NCI-H748 (cell line): Measurements from ENCODE around the gene TBCC.
"Not testable (repeated sequence)": the region's sequence is repeated elsewhere in the genome, so short reads cannot be mapped to it uniquely, and the experiment has no call there.

Experiments used
- DNase-seq: peaks from one replicate; lab custom pipeline; 2025; ENCODE audit not compliant: unreplicated experiment; lab: John Stamatoyannopoulos, UW

TBCC gene

GRCh38 chr6:42745640-42746462 is at the start of gene TBCC:
Gene TBCC (minus strand): TSS chr6:42746103. CDS start chr6:42746073, 30 bp downstream.
- DNase-seq, result peak; percentile 99

GRCh38 chr6:42795651-42796050 is 49.7 kb upstream of the TBCC start:
- no peak for DNase-seq

GRCh38 chr6:42791706-42792320 is 45.9 kb upstream of the TBCC start:
- peak; percentile 92 for DNase-seq

DNA sequence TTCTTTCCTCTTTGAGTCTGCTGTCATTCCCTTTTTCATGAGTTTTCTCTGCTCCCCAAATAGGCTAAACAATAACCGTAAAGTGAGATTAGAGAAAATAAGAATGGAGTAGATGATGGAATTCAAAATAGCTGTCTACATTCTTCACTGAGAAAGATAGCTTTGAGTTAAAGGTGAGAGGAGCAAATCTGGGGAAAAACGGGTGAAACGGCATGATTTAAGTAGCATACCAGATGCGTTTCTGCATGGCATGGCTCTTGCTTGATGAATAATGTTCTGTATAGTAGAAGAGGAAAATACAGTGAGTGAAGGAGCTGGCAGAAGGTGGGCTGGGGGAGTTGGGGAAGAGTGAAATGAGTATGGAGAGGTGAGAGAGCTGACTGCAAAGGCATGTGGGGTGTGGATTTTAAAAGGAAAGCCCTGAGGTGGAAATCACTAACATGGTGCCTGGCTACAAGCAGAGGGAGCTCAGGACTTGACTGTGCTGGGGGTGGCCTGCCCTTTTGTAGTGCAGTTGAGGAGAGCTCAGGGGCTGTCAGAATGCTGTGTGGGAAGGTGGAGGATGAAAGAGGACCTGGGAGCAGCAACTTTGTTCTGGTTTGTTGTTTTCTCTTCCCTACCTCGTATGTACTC is 44.8 kb upstream of the TBCC start:
- DNase-seq, result peak; percentile 33

- no peak for DNase-seq
Observed at GRCh38 chr6:42788671-42789070, 42.8 kb upstream of the TBCC start.

DNA sequence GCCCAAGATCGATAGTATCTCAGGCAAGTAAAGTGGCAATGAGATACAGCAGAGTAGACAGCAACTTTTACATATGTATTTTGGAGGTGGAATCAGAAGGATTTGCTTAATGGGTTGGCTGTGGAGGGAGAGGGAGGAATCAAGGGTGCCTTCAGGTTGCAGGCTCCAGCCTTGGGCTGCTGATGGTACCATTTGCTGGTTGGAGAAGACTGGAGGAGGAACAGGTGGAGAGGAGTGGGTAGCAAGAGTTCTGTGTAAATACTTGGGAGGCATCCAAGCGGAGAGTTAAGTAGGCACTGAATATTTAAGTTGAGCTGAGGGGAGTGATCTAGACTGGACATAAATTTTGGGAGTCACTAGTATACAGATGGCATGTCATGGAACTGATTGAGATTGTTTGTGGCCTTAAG is 41.2 kb upstream of the TBCC start:
- no peak for DNase-seq

DNA sequence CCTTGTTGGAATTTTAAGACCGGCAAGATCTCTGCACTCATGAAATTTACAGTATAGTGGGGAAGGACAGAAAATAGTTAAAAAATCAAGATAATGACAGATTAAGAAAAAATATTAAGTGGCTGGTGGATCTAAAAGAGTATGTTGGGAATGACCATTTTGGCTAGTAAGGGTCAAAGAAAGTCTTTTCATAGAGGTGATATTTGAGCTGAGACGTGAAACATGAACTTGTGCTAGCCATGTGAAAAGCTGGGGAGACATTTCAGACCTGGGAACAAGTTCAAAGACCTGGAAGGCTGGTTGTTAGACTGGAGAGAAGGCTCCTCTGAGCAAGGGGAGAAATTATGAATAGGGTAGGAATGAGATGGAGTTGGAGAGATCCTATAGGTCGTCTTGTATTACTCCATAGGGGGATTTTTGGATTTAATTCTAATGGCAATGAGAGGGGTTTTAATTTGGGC is 40.7 kb upstream of the TBCC start:
- DNase-seq, result no peak

- DNase-seq, result peak; percentile 59
Observed at GRCh38 chr6:42784717-42785498, 39.0 kb upstream of the TBCC start.

DNA sequence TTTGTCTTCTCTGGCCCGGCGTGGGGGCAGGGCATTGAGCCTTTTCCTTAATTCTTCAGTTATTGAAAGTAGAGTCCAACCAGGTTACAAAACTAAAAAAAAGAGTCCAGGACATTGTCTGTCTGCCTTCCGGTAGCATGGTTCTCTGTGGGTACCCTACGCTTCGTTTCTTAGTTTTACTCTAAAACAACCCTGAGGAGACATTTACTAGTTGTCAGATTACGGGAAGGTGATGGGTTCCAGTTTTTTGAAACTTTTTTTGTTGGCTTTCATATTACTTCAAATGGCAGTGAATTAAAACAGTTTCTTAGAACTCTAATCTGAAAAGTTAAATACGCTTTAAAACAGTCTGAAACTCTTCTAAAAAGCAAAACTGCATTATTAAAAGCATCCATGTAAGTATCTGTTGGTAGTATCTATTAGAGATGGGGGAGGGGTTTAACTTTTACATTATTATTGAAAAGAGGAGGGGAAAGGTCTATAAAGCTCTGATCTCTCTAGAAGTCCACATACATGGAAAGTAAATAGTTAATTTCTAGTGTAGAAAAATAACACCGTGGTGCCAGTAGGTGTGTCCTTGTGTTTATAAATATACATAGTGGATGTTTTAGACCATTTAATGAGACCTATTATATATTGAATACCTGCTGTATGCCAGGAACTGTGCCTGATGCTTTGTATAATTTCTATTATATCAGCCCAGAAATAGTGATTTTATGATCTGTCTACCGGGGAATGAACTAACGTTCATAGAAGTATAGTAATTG is 38.2 kb upstream of the TBCC start:
- DNase-seq, result peak; percentile 51

- DNase-seq, result peak; percentile 87
Observed at GRCh38 chr6:42783177-42783875, 37.4 kb upstream of the TBCC start.

DNA sequence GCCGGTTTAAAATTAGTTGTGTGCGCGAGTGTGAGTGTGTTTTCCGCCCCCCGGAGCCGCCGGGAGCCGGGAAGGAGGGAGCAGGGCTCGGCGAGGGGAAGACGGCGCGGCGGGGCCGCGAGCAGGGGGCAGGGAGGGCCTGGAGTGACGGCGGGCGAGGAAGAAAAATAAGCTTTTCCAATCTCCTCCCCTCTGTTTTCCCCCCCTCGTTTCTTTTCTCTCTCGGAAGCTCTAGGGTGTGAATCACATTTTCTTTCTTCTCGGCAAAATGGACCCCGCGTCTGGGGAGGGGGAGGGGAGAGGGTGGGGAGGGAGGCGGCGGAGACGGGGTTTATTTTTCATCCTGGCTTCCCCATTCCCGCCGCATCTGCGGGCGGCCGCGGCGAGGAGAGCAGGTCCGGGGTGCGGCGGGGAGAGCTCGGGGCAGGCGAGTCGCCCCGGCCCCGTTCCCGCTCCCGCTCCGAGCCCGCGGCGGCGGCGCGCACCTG is 36.8 kb upstream of the TBCC start:
- peak; percentile 98 for DNase-seq

DNA sequence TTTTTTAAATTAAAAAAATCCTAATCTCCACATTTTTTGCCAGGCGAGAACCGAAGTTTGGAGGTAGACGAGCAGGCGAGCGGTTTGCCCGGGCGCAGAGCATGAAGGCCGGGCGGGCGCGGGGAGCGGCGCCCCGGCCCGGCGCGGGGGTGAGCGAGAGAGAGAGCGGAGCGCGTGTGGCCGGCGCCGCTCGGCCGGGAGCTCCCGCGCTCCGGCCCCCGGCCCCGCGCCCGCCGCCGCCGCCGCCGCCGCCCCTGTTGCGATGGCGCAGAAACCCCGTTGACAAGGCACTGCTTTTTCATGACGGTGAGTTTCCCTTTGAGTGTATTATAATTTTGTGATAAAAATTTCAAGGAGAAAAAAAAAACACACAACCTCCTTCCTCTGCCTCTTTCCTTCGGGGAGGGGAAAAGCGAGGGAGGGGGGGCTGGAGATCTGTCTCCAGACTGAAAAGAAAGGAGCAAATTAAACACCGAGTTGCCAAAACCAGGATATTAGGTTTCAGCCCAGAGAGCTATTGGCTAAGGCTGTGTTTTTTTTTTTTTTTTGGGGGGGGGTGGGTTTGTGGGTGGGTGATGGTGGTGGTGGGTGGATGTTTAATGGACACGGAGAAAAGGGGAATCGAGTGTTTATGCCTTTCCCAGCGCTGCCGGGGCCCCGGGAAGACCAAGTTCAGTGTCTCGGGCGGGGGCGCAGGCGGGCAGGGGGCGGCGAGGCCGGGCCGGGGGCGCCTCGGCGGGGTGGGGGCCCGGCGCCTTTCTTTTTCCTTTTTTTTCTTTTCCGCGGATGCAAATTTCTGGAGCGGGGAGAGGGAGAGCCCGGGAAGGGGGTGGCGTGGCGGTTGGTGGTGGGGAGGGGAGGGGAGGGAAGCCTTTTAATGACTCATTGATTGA is 36.1 kb upstream of the TBCC start, which contains the start of gene BICRAL:
Gene BICRAL, plus strand, starts transcription at position 257 of the 893 bp plus-strand sequence. CDS start 39,971 bp downstream, outside the sequence.
- peak; percentile 91 for DNase-seq

DNA sequence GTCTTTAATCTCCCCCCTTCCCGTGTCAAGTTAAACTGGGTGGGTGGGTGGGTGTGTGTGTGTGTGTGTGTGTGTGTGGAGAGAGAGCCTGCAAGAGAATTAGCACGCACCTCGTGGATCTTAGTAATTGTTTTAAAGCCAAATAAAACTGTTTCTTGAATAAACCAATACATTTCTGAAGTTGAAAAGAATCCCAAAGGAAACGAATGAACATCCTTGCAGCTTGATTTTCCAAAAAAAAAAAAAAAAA is 35.6 kb upstream of the TBCC start:
- peak; percentile 64 for DNase-seq

GRCh38 chr6:42779521-42779920 is 33.6 kb upstream of the TBCC start:
- no peak for DNase-seq

DNA sequence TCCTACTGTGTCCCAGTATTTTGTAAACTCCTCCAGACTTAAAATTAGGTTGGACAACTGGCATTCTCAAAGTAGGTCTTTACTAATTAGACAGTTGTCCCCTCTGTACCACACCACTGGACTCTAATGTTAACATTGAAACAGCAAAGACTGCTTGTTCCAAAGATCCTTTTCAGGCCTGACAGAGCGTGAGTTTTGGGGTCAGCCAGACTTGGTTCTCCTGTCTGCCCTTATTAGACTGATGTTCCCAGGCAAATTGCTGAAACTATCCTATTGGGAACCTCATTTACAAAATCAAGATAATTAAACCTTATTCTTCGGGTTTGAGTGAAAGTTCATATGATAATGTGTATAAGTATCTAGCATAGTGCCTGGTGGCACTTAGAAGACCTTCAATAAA is 32.2 kb upstream of the TBCC start:
- DNase-seq, result no peak

GRCh38 chr6:42777126-42777822 is 31.4 kb upstream of the TBCC start:
- DNase-seq, result no peak

- DNase-seq, result not testable (repeated sequence)
Observed at GRCh38 chr6:42774821-42775487, 29.1 kb upstream of the TBCC start.

- no peak for DNase-seq
Observed at GRCh38 chr6:42774201-42774600, 28.3 kb upstream of the TBCC start.
